ENCODE measurements around the gene MPL. TPM values are rescaled to one million over a fixed set of nuclear protein-coding genes. Genes with fewer than 3 reads are reported as not detected.

MPL gene
- total and polyA plus RNA-seq, 10 of the 15 experiments (the other 5 are each of a cell fraction or from before 2014, with no cell fraction given): not detected

DNA sequence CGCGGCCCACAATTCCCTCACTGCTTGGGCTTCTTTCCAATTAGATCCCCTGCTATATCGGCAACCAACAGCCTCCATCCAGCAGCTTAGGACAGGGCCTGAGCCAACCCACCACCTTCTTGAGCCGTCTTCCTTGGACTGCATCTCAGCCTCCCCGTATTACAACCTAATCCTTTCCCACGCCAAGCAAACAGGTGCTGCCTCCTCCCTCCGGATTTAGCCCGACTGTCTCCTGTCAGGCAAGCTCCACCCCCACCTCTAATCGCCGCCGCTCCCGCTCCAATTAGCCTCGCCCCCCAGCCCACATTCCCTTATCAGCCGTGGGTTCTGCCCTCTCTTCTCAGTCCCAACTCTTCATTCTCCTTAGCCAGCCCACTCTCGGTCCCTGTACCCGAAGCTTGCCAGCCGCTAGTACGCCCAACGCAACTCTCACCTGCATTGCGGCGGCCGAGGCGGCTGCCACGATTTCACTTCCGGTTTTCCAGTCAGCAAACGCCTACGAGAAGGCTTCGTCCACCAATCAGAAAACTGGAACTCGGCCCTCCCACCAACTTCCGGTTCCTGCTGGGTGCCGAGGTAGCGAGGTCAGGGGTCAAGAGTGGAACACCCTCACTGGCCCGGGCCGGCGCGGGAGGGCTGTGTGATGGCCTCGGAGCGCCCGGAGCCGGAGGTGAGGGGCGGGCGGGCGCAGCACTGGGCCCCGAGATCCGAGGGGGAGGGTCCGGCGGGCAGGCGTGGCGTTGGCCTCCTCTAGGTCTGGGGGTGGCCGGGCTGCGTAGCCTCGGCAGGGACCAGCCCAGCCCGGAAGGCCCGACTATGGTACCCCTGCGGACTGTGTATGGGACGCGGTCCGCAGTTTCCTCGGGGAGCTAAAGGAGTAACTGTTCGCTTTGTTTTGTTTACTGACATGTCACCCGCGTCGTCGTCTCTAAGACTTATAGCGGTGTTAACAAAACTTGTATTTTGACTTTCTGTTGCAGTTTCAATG, 52.0 kb downstream of the MPL start, which contains the start of the genes MED8 and SZT2 (continued):
- no peak for TF ChIP-seq RCOR1 (conservative IDR thresholded peaks at IDR 0.05; ENCODE audit: low read depth, low read length)
- TF ChIP-seq SPI1 (IDR thresholded peaks at IDR 0.05; ENCODE audit: borderline replicate concordance, insufficient read depth, low read depth, low read length): peak; percentile 85
- TF ChIP-seq POLR2AphosphoS2 (IDR thresholded peaks at IDR 0.05; ENCODE audit: low read depth, low read length): no peak
- TF ChIP-seq ZNF217 (IDR thresholded peaks at IDR 0.05): no peak
- no peak for TF ChIP-seq NRF1 (conservative IDR thresholded peaks at IDR 0.05; ENCODE audit: low read depth, low read length)
- TF ChIP-seq POLR2A (IDR thresholded peaks at IDR 0.05; ENCODE audit: low read depth, low read length): peak; percentile 98
- TF ChIP-seq CEBPB (IDR thresholded peaks at IDR 0.05; ENCODE audit: borderline replicate concordance in 1 of 2, low read depth in 2 of 2, low read length in 2 of 2): no peak
- TF ChIP-seq PAX8 (IDR thresholded peaks at IDR 0.05): no peak
- TF ChIP-seq NR2C2 (IDR thresholded peaks at IDR 0.05; ENCODE audit: borderline replicate concordance, control insufficient read depth, insufficient read length, low read depth): peak; percentile 65
- no peak; the same call in 1 of the 2 replicates for TF ChIP-seq RB1 (IDR thresholded peaks at IDR 0.05; ENCODE audit: borderline replicate concordance)
- TF ChIP-seq SMAD1 (IDR thresholded peaks at IDR 0.05; ENCODE audit: low read depth, partially characterized antibody): peak; percentile 80
- TF ChIP-seq CBFB (IDR thresholded peaks at IDR 0.05; ENCODE audit: low read depth): peak; percentile 57; the same call in 1 of the 2 replicates
- no peak for TF ChIP-seq TARDBP (IDR thresholded peaks at IDR 0.05; ENCODE audit: borderline replicate concordance)
- TF ChIP-seq ZNF274 (IDR thresholded peaks at IDR 0.05; ENCODE audit: insufficient read depth, insufficient read length): no peak
- no peak for TF ChIP-seq RAD51 (IDR thresholded peaks at IDR 0.05)
- TF ChIP-seq CHD4 (IDR thresholded peaks at IDR 0.05): no peak
- TF ChIP-seq HDAC2 (IDR thresholded peaks at IDR 0.05): no peak
- TF ChIP-seq KDM1A (IDR thresholded peaks at IDR 0.05; ENCODE audit: borderline replicate concordance): no peak
- TF ChIP-seq ZNF622 (IDR thresholded peaks at IDR 0.05): no peak
- no peak for TF ChIP-seq RBBP5 (conservative IDR thresholded peaks at IDR 0.05)
- TF ChIP-seq NFXL1 (IDR thresholded peaks at IDR 0.05; ENCODE audit: borderline replicate concordance): no peak
- TF ChIP-seq IRF4 (IDR thresholded peaks at IDR 0.05; ENCODE audit: low read depth, low read length): no peak
- peak; percentile 52; the same call in 1 of the 2 replicates for TF ChIP-seq ATF7 (IDR thresholded peaks at IDR 0.05; ENCODE audit: low read depth)
- TF ChIP-seq, protein P1, sequence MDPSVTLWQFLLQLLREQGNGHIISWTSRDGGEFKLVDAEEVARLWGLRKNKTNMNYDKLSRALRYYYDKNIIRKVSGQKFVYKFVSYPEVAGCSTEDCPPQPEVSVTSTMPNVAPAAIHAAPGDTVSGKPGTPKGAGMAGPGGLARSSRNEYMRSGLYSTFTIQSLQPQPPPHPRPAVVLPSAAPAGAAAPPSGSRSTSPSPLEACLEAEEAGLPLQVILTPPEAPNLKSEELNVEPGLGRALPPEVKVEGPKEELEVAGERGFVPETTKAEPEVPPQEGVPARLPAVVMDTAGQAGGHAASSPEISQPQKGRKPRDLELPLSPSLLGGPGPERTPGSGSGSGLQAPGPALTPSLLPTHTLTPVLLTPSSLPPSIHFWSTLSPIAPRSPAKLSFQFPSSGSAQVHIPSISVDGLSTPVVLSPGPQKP (IDR thresholded peaks at IDR 0.05; ENCODE audit: low read depth, low read length): peak; percentile 95
- TF ChIP-seq SMC3 (IDR thresholded peaks at IDR 0.05; ENCODE audit: borderline replicate concordance, low read length): no peak
- TF ChIP-seq MYB (IDR thresholded peaks at IDR 0.05; ENCODE audit: borderline replicate concordance, low read depth, low read length): no peak
- TF ChIP-seq, protein P2, sequence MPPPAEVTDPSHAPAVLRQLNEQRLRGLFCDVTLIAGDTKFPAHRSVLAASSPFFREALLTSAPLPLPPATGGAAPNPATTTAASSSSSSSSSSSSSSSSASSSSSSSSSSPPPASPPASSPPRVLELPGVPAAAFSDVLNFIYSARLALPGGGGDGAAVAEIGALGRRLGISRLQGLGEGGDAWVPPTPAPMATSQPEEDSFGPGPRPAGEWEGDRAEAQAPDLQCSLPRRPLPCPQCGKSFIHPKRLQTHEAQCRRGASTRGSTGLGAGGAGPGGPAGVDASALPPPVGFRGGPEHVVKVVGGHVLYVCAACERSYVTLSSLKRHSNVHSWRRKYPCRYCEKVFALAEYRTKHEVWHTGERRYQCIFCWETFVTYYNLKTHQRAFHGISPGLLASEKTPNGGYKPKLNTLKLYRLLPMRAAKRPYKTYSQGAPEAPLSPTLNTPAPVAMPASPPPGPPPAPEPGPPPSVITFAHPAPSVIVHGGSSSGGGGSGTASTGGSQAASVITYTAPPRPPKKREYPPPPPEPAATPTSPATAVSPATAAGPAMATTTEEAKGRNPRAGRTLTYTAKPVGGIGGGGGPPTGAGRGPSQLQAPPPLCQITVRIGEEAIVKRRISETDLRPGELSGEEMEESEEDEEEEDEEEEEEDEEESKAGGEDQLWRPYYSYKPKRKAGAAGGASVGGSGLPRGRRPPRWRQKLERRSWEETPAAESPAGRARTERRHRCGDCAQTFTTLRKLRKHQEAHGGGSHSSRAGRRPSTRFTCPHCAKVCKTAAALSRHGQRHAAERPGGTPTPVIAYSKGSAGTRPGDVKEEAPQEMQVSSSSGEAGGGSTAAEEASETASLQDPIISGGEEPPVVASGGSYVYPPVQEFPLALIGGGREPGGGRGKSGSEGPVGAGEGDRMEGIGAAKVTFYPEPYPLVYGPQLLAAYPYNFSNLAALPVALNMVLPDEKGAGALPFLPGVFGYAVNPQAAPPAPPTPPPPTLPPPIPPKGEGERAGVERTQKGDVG (CRISPR knock-in tag; IDR thresholded peaks at IDR 0.05): no peak
- TF ChIP-seq BHLHE40 (IDR thresholded peaks at IDR 0.05; ENCODE audit: borderline replicate concordance in 1 of 2, low read depth in 2 of 2, low read length in 1 of 2): peak; percentile 50 to 74; a peak in 3 of 4 replicates
- peak; percentile 57 for TF ChIP-seq HCFC1 (IDR thresholded peaks at IDR 0.05; ENCODE audit: low read length)

Measured in GM12878 (cell line).